NCI-H2227 treated with DMSO at 0.1 percent for 48 hours (cell line): ENCODE results near the gene PIKFYVE.
"Not testable (repeated sequence)": the region's sequence is repeated elsewhere in the genome, so short reads cannot be mapped to it uniquely, and the experiment has no call there.

ENCODE experiments used
- DNase-seq: peaks from one replicate; lab custom pipeline; 2025; lab: John Stamatoyannopoulos, UW

PIKFYVE gene

GRCh38 chr2:208254118-208254870 lies 11.8 kb upstream of the PIKFYVE start:
- DNase-seq, result peak; percentile 78

GRCh38 chr2:208254871-208255556 lies 11.0 kb upstream of the PIKFYVE start, which contains the start of gene IDH1:
Gene IDH1 (minus strand): TSS chr2:208255071. CDS start chr2:208251551, 3,520 bp downstream.
- DNase-seq, result peak; percentile 99

- DNase-seq, result no peak
These were observed 10.4 kb upstream of the PIKFYVE start for GRCh38 chr2:208255557-208256106.

- no peak for DNase-seq
These were observed 9.8 kb upstream of the PIKFYVE start for GRCh38 chr2:208256192-208256782.

GRCh38 chr2:208256849-208257813 lies 8.9 kb upstream of the PIKFYVE start:
- not testable (repeated sequence) for DNase-seq

- no peak for DNase-seq
These were observed 669 bp upstream of the PIKFYVE start for GRCh38 chr2:208265371-208265800.

- DNase-seq, result peak; percentile 72
These were observed 468 bp downstream of the PIKFYVE start for GRCh38 chr2:208266553-208266893.

- DNase-seq, result no peak
These were observed 881 bp downstream of the PIKFYVE start for GRCh38 chr2:208266936-208267335.

- not testable (repeated sequence) for DNase-seq
These were observed 1.5 kb downstream of the PIKFYVE start for GRCh38 chr2:208267526-208267925.

GRCh38 chr2:208268156-208268952 lies 2.3 kb downstream of the PIKFYVE start:
- no peak for DNase-seq

- DNase-seq, result no peak
These were observed 3.0 kb downstream of the PIKFYVE start for GRCh38 chr2:208269091-208269490.

- no peak for DNase-seq
These were observed 8.7 kb downstream of the PIKFYVE start for GRCh38 chr2:208274748-208275147.

GRCh38 chr2:208278549-208278948 lies 12.5 kb downstream of the PIKFYVE start:
- DNase-seq, result no peak

- no peak for DNase-seq
These were observed 13.2 kb downstream of the PIKFYVE start for GRCh38 chr2:208279236-208279635.

- DNase-seq, result no peak
These were observed 14.2 kb downstream of the PIKFYVE start for GRCh38 chr2:208280234-208280633.

- DNase-seq, result no peak
These were observed 14.9 kb downstream of the PIKFYVE start for GRCh38 chr2:208280933-208281332.

GRCh38 chr2:208285853-208286252 lies 19.8 kb downstream of the PIKFYVE start:
- no peak for DNase-seq

GRCh38 chr2:208294482-208295024 lies 28.5 kb downstream of the PIKFYVE start:
- no peak for DNase-seq

- DNase-seq, result no peak
These were observed 29.8 kb downstream of the PIKFYVE start for GRCh38 chr2:208295834-208296233.

- no peak for DNase-seq
These were observed 30.6 kb downstream of the PIKFYVE start for GRCh38 chr2:208296610-208297009.
